H9 (cell line): ENCODE measurements around the gene ALOX12B. TPM values are rescaled to one million over a fixed set of nuclear protein-coding genes. Genes with fewer than 3 reads are reported as not detected.

ENCODE experiments used
- DNase-seq: peaks from one replicate; pipeline ENCODE4 v3.0.0-alpha.2; 2017
- H2AFZ ChIP-seq: one replicate; pipeline ENCODE4 v1.6.1; 2013; ENCODE audit warnings: mild to moderate bottlenecking, low read length, control low read depth, moderate library complexity
- H2AK5ac ChIP-seq: 2 replicates; pipeline ENCODE4 v1.6.1; 2013; ENCODE audit warnings: low read length, control low read depth, mixed read lengths; ENCODE audit not compliant: insufficient read length
- H2BK120ac ChIP-seq: one replicate; pipeline ENCODE4 v1.6.1; 2013; ENCODE audit warnings: low read depth, mild to moderate bottlenecking, low read length, control low read depth, inconsistent platforms; ENCODE audit not compliant: poor library complexity, severe bottlenecking
- H2BK12ac ChIP-seq: 2 replicates; pipeline ENCODE4 v1.6.1; 2013; ENCODE audit warnings: low read length, control low read depth, mixed read lengths, low read depth; ENCODE audit not compliant: insufficient read length
- H2BK15ac ChIP-seq: 2 replicates; pipeline ENCODE4 v1.6.1; 2013; ENCODE audit warnings: low read depth, low read length, control low read depth
- H2BK20ac ChIP-seq: one replicate; pipeline ENCODE4 v1.6.1; 2013; ENCODE audit warnings: low read depth, mild to moderate bottlenecking, low read length, control low read depth, inconsistent platforms; ENCODE audit not compliant: poor library complexity, severe bottlenecking
- H2BK5ac ChIP-seq: 2 replicates; pipeline ENCODE4 v1.6.1; 2013; ENCODE audit warnings: low read length, control low read depth, mixed read lengths; ENCODE audit not compliant: insufficient read length
- H3K14ac ChIP-seq: 2 replicates; pipeline ENCODE4 v1.6.1; 2013; ENCODE audit warnings: low read length, control low read depth; ENCODE audit not compliant: insufficient read depth
- H3K18ac ChIP-seq: 2 replicates; pipeline ENCODE4 v1.6.1; 2013; ENCODE audit warnings: low read depth, mild to moderate bottlenecking, mixed read lengths, low read length, control low read depth; ENCODE audit not compliant: insufficient read length
- H3K23ac ChIP-seq: 2 replicates; pipeline ENCODE4 v1.6.1; 2013; ENCODE audit warnings: low read length, control low read depth, mixed read lengths, low read depth; ENCODE audit not compliant: insufficient read length
- H3K23me2 ChIP-seq: 2 replicates; pipeline ENCODE4 v1.6.1; 2013; ENCODE audit warnings: low read depth, mild to moderate bottlenecking, mixed read lengths, low read length, control low read depth; ENCODE audit not compliant: insufficient read length, poor library complexity, severe bottlenecking
- H3K27ac ChIP-seq: 2 replicates; pipeline ENCODE4 v1.5.1; 2013; ENCODE audit warnings: low read length, control low read depth, mixed read lengths, low read depth; ENCODE audit not compliant: insufficient read length
- H3K27me3 ChIP-seq: 2 replicates; pipeline ENCODE4 v1.6.1; 2013; ENCODE audit warnings: low read length, control low read depth, inconsistent platforms; ENCODE audit not compliant: insufficient read depth
- H3K4ac ChIP-seq: 2 replicates; pipeline ENCODE4 v1.6.1; 2013; ENCODE audit warnings: low read depth, mild to moderate bottlenecking, control low read depth, inconsistent platforms, low read length, moderate library complexity
- H3K4me1 ChIP-seq: 2 replicates; pipeline ENCODE4 v1.6.1; 2013; ENCODE audit warnings: low read length, control low read depth, inconsistent platforms; ENCODE audit not compliant: insufficient read depth
- H3K4me2 ChIP-seq: 2 replicates; pipeline ENCODE4 v1.6.1; 2013; ENCODE audit warnings: low read length, control low read depth, mixed read lengths; ENCODE audit not compliant: insufficient read length, insufficient read depth
- H3K56ac ChIP-seq: 2 replicates; pipeline ENCODE4 v1.6.1; 2013; ENCODE audit warnings: low read depth, mild to moderate bottlenecking, mixed read lengths, low read length, control low read depth; ENCODE audit not compliant: insufficient read length
- H3K79me1 ChIP-seq: 2 replicates; pipeline ENCODE4 v1.6.1; 2013; ENCODE audit warnings: low read depth, mild to moderate bottlenecking, moderate library complexity, low read length, control low read depth, inconsistent platforms; ENCODE audit not compliant: insufficient read depth, poor library complexity, severe bottlenecking
- H3K79me2 ChIP-seq: 2 replicates; pipeline ENCODE4 v1.6.1; 2013; ENCODE audit warnings: low read length, control low read depth, inconsistent platforms; ENCODE audit not compliant: insufficient read depth
- H3K9ac ChIP-seq: 2 replicates; pipeline ENCODE4 v1.6.1; 2013; ENCODE audit warnings: low read length, control low read depth, mixed read lengths; ENCODE audit not compliant: insufficient read length; ENCODE audit errors: extremely low read depth
- H3K9me3 ChIP-seq: one replicate; pipeline ENCODE4 v1.6.1; 2013; ENCODE audit warnings: low read depth, low read length, inconsistent platforms; ENCODE audit not compliant: control insufficient read depth
- H3T11ph ChIP-seq: one replicate; pipeline ENCODE4 v1.6.1; 2013; ENCODE audit warnings: mild to moderate bottlenecking, low read length, control low read depth, inconsistent platforms
- H4K20me1 ChIP-seq: one replicate; pipeline ENCODE4 v1.6.1; 2013; ENCODE audit not compliant: control insufficient read depth, insufficient read length, insufficient read depth
- H4K5ac ChIP-seq: 2 replicates; pipeline ENCODE4 v1.6.1; 2013; ENCODE audit warnings: low read depth, mild to moderate bottlenecking, mixed read lengths, low read length, control low read depth; ENCODE audit not compliant: insufficient read length
- H4K8ac ChIP-seq: replicated peaks from 2 replicates; pipeline ENCODE4 v1.6.1; 2013; ENCODE audit warnings: low read length, control low read depth, mixed read lengths, low read depth; ENCODE audit not compliant: insufficient read length
- H4K91ac ChIP-seq: 2 replicates; pipeline ENCODE4 v1.6.1; 2013; ENCODE audit warnings: low read depth, mild to moderate bottlenecking, moderate library complexity, mixed read lengths, low read length, control low read depth; ENCODE audit not compliant: insufficient read length
- H3K27ac Mint-ChIP-seq, 3 experiments: 2 replicates in 2 of 3; 3 replicates in 1 of 3; pipeline ENCODE4 v1.8.0; 2020 to 2021; ENCODE audit warnings: mixed read lengths in 3 of 3, mild to moderate bottlenecking in 1 of 3, moderate library complexity in 1 of 3
- H3K27me3 Mint-ChIP-seq: 2 replicates; pipeline ENCODE4 v1.8.0; 2021; ENCODE audit warnings: low read depth, mild to moderate bottlenecking, moderate library complexity, mixed read lengths
- H3K36me3 Mint-ChIP-seq, 3 experiments: 2 replicates in 2 of 3; 3 replicates in 1 of 3; pipeline ENCODE4 v1.8.0; 2020 to 2021; ENCODE audit warnings: low read depth in 3 of 3, mixed read lengths in 3 of 3; ENCODE audit not compliant: insufficient read depth in 1 of 3
- H3K4me1 Mint-ChIP-seq, 2 experiments: 2 replicates each; pipeline ENCODE4 v1.8.0; 2020; ENCODE audit warnings: mixed read lengths in 2 of 2
- H3K4me3 Mint-ChIP-seq, 2 experiments: 2 replicates in 1 of 2; 3 replicates in 1 of 2; pipeline ENCODE4 v1.8.0; 2020 to 2021; ENCODE audit warnings: mild to moderate bottlenecking in 2 of 2, mixed read lengths in 2 of 2, moderate library complexity in 1 of 2
- H3K9me3 Mint-ChIP-seq, 2 experiments: 2 replicates in 1 of 2; 3 replicates in 1 of 2; pipeline ENCODE4 v1.8.0; 2020; ENCODE audit warnings: mild to moderate bottlenecking in 2 of 2, mixed read lengths in 2 of 2, moderate library complexity in 1 of 2
- CTCF ChIP-seq: fragments of 200-600 bp; sonication (generic); conservative IDR thresholded peaks from 3 replicates; pipeline ENCODE4 v1.8.0; 2021; ENCODE audit warnings: antibody characterized with exemption, mild to moderate bottlenecking
- WGBS: extraction: QIAGEN DNeasy Blood & Tissue Kit; methylation state at CpG from one replicate; pipeline ENCODE4 v1.1.7; 2013; ENCODE audit warnings: missing lambda C conversion rate, low lambda C conversion rate, mixed read lengths; ENCODE audit not compliant: insufficient read length; ENCODE audit errors: extremely low coverage; 5-methylcytosine and 5-hydroxymethylcytosine counted together
- total RNA-seq: library from RNA; stranded (reverse); gene quantifications from 2 replicates; pipeline ENCODE4 v1.2.1, GENCODE V29; 2021

ALOX12B gene
- total RNA-seq, 1 experiment from 2014 or later: 1.2 TPM

- no peak overlapping the region for H2BK5ac ChIP-seq
- Mint-ChIP-seq H3K27me3 (peaks cover 85% of the 10 kb centered on the region), H3K27ac (peak overlapping the region; percentile 13 to 96 (median 82); a peak in 5 of 7 replicates), H3K4me3 (peak overlapping the region; percentile 91 to 93), H3K36me3 (no peaks in the 10 kb centered on the region; a peak in 2 of 7 replicates), H3K4me1 (peaks cover 31 to 38% of the 10 kb centered on the region in 2 experiments), H3K9me3 (peaks cover 4 to 7% of the 10 kb centered on the region in 2 experiments; a peak in 3 of 5 replicates)
- H3K56ac ChIP-seq: no peak overlapping the region
- no peak overlapping the region for H2BK15ac ChIP-seq
- H3K18ac ChIP-seq: no peak overlapping the region
- H3T11ph ChIP-seq: no peak overlapping the region
- no peaks in the 10 kb centered on the region; the same call in 1 of the 2 replicates for H3K4me1 ChIP-seq
- H4K20me1 ChIP-seq: no peaks in the 10 kb centered on the region
- H4K5ac ChIP-seq: no peak overlapping the region
- WGBS: no CpG with 5 or more reads among the region's 28 CpGs
- H2AFZ ChIP-seq: no peak overlapping the region
- H3K23ac ChIP-seq: no peak overlapping the region
- no peak overlapping the region for H3K4ac ChIP-seq
- H2AK5ac ChIP-seq: no peak overlapping the region
- no peaks in the 10 kb centered on the region for H3K79me1 ChIP-seq
- peak overlapping the region; percentile 39 for H3K9ac ChIP-seq
- H4K8ac ChIP-seq: no peak overlapping the region
- no peak overlapping the region for H2BK120ac ChIP-seq
- H3K9me3 ChIP-seq: no peaks in the 10 kb centered on the region
- no peak for TF ChIP-seq CTCF
- H3K14ac ChIP-seq: no peak overlapping the region
- no peak overlapping the region for H2BK20ac ChIP-seq
- peaks cover 40% of the 10 kb centered on the region for H3K27me3 ChIP-seq
- no peak overlapping the region for H4K91ac ChIP-seq
- no peak overlapping the region for H2BK12ac ChIP-seq
- peak; percentile 95 for DNase-seq
- no peaks in the 10 kb centered on the region for H3K79me2 ChIP-seq
- H3K4me2 ChIP-seq: peak overlapping the region; percentile 99
- peaks cover 48% of the 10 kb centered on the region for H3K23me2 ChIP-seq
- H3K27ac ChIP-seq: no peak overlapping the region
These were observed 32.3 kb upstream of the ALOX12B start for GRCh38 chr17:8119581-8120519.
